ENCODE measurements around the gene ACVR1B.

Gene ACVR1B

DNA sequence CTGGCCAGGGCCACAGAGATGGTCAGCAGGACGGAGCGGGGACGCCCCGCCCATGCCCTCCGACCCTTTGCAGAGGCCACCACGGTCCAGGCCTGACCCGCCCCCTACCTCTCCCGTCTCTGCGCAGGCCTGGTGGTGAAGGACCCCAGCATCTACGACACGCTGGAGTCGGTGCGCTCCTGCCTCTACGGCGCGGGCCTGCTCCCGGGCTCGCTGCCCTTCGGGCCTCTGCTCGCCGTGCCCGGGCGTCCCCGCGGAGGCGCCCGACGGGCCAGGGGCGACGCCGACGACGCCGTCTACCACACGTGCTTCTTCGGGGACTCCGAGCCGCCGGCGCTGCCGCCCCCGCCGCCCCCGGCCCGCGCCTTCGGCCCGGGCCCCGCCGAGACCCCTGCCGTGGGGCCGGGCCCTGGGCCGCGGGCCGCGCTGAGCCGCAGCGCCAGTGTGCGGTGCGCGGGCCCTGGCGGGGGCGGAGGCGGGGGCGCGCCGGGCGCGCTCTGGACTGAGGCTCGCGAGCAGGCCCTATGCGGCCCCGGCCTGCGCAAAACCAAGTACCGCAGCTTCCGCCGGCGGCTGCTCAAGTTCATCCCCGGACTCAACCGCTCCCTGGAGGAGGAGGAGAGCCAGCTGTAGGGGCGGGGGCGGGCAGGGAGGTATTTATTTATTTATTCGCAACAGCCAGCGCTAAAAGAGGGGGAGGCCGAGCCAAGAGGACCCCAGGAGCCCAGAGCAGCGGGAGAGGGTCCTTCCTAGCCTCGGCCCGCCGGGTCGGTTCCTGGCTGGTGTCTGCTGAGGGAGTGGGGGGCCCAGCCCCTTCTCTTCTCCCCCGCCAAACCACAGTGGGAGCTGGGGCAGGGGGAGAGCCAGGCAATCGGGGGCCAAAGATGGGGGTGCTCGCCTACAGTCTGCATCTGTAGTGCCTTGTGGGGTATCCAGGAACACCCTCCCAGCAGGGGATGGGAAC, 63.4 kb downstream of the ACVR1B start:
- no peak overlapping the region for H3K4me3 ChIP-seq (replicated peaks; ENCODE audit: low read depth, low read length)
- TF ChIP-seq, protein P1, sequence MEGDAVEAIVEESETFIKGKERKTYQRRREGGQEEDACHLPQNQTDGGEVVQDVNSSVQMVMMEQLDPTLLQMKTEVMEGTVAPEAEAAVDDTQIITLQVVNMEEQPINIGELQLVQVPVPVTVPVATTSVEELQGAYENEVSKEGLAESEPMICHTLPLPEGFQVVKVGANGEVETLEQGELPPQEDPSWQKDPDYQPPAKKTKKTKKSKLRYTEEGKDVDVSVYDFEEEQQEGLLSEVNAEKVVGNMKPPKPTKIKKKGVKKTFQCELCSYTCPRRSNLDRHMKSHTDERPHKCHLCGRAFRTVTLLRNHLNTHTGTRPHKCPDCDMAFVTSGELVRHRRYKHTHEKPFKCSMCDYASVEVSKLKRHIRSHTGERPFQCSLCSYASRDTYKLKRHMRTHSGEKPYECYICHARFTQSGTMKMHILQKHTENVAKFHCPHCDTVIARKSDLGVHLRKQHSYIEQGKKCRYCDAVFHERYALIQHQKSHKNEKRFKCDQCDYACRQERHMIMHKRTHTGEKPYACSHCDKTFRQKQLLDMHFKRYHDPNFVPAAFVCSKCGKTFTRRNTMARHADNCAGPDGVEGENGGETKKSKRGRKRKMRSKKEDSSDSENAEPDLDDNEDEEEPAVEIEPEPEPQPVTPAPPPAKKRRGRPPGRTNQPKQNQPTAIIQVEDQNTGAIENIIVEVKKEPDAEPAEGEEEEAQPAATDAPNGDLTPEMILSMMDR (IDR thresholded peaks at IDR 0.05; ENCODE audit: low read depth, low read length, missing control alignments), result no peak
- DNase-seq (ENCODE audit: extremely low read depth, low read depth), result no peak

DNA sequence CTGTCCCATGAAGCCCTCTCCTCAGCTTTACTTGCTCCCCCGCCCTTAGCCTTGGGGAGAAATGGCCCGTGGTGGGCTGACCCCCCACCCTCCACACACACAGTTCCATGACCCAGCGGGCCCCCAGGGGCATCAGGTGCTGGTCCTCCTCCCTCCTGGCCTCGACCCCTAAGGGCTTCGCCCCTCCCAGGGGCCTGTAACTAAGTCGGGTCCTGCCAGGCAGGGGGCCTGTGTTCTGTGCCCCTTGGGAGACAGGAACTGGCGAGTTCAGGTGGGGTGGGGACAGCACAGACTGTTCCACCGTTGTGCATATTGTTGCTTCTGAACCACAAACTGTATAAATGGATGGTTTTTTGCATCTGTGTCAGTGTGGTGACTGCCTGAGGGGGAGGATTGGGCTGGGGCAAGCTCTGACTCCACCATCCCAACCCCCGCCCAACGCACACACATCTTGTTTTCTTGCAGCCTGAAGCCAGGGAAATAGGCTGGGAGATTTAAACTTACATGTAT, 64.1 kb downstream of the ACVR1B start:
- H3K4me3 ChIP-seq (replicated peaks; ENCODE audit: low read depth, low read length), result no peak overlapping the region
- TF ChIP-seq, protein P1 (IDR thresholded peaks at IDR 0.05; ENCODE audit: low read depth, low read length, missing control alignments), result no peak
- no peak for DNase-seq (ENCODE audit: extremely low read depth, low read depth)

DNA sequence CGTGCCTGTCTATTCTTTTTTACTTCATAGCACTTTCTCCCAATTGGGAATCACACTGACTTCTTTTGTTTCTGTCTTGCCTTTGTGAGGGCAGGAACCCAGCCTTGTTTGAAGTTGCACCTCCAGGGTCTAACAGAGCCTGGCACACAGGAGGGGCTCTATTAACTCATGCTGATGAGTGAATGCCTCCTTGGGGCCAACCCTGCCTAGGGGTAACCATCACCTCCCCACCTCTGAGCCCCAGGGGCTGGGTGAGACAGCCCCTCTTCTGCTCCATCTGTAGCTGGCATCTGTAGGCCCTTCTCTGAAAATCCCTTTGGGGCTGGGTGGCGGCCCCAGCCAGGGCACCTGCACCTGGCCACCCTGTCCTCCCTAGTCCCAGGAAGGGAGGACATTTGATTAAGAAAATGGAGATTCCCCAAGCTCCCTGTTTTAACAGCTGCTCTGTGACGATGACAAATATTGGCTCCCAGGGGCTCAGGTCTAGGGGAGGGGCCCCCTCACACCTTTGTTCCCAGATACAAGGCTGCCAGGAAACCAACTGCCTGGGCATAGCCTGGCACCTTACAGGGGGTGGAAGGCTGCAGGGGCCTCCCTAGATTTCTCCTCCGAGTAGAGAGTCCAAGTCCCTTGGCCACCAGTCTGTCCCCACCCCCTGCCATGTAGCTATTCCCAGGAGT, 67.1 kb downstream of the ACVR1B start:
- no peak overlapping the region for H3K4me3 ChIP-seq (replicated peaks; ENCODE audit: low read depth, low read length)
- DNase-seq (ENCODE audit: extremely low read depth, low read depth), result no peak
- TF ChIP-seq, protein P1 (IDR thresholded peaks at IDR 0.05; ENCODE audit: low read depth, low read length, missing control alignments), result no peak

DNA sequence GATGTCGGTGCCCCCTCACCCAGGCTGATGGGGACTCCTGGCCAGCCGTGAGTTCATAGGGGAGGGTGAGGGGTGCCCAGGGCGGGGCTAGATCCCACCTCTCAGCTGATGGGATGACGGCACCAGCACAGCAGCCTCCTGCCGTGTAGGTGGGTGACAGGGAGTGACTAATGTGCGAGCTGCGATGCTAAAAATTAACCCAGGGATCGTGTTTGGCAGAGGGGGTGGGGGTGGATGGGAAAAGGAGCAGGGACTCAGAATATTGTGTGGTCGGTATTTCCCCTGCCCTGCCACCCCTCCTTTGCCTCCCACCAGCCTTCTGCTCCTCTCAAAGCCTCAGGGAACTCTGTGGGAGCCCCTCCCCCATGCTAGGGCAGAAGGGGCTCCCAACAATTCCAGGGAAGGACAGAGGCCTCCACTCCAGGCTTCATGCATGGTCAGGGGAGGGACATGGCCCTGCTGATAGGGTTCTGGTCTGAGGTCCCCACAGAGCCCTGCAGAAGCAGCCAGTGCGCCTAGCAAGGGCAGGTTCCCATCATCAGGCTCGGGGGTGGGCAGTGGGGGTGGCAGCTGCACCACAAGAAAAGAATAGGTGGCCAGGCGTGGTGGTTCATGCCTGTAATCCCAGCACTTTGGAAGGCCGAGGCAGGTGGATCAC, 67.7 kb downstream of the ACVR1B start:
- DNase-seq (ENCODE audit: extremely low read depth, low read depth), result no peak
- TF ChIP-seq, protein P1 (IDR thresholded peaks at IDR 0.05; ENCODE audit: low read depth, low read length, missing control alignments), result no peak
- H3K4me3 ChIP-seq (replicated peaks; ENCODE audit: low read depth, low read length), result no peak overlapping the region

DNA sequence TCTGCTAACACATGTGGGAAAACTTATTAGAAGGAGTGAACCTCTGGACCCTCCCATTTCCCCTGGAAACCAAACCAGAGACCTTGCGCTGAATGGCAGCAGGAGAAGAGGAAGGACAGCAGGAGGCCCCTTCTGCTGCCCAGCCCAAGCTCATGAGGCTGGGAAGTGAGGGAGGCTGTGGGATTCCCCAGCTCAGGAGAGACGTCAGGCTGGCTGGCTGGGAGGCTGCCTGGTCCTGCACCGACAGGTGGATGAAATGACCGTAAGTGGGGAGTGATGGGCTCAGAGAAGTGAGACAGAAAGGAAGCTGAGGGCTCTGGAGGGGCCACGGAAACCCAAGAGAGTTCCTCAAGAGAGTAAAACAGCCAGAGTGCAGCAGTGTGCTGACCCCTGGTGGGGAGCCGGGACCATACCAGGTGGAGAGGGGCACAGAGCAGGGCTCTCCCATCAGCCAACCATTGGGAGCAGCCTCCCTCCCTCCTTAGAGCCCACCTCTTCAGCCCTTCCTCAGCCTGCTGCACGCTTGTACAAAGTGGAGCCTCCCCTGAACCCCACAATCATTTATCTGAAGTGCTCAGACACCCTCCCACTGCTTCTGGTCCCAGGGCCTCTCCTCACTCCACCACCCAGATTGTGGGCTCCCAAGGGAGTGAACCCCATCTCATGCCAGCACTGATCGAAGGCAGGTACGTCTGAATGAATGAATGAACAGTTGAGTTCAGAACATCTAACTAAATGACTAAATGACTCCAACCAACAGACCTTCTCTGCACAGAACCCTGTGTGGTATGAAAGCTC, 69.2 kb downstream of the ACVR1B start:
- TF ChIP-seq, protein P1 (IDR thresholded peaks at IDR 0.05; ENCODE audit: low read depth, low read length, missing control alignments), result peak; percentile 85
- H3K4me3 ChIP-seq (replicated peaks; ENCODE audit: low read depth, low read length), result no peak overlapping the region
- DNase-seq (ENCODE audit: extremely low read depth, low read depth), result no peak

DNA sequence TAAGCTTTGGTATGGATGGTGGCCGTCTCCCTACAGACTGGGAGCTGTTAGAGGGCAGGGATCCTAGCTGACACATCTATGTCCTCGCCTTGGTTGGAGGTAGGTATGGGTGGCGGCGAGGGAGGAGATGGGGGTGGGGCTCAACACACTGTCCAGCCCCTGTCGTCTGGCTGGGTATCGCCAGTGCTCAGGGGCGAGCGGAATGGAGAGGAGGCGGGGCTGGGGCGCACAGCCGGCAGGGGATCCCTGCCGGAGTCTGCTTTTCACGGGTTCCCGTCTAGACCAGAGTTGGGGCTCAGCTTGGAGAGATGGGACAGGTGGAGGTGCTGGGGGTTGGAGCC, 71.3 kb downstream of the ACVR1B start:
- DNase-seq (ENCODE audit: extremely low read depth, low read depth), result no peak
- TF ChIP-seq, protein P1 (IDR thresholded peaks at IDR 0.05; ENCODE audit: low read depth, low read length, missing control alignments), result no peak
- H3K4me3 ChIP-seq (replicated peaks; ENCODE audit: low read depth, low read length), result peak overlapping the region; percentile 45

Measured in HFF-Myc (cell line).